GM18511 (cell line): ENCODE results near the gene MDC1.
"Not testable (repeated sequence)": the region's sequence is repeated elsewhere in the genome, so short reads cannot be mapped to it uniquely, and the experiment has no call there.

ENCODE experiments used
- ATAC-seq: cut with Tn5 transposase; IDR thresholded peaks from one replicate; pipeline ENCODE4 v1.9.1; 2021; ENCODE audit warnings: mild to moderate bottlenecking, moderate library complexity; ENCODE audit not compliant: unreplicated experiment

Gene MDC1

GRCh38 chr6:30724906-30725667, 8.0 kb upstream of the MDC1 start:
- no peak for ATAC-seq

DNA sequence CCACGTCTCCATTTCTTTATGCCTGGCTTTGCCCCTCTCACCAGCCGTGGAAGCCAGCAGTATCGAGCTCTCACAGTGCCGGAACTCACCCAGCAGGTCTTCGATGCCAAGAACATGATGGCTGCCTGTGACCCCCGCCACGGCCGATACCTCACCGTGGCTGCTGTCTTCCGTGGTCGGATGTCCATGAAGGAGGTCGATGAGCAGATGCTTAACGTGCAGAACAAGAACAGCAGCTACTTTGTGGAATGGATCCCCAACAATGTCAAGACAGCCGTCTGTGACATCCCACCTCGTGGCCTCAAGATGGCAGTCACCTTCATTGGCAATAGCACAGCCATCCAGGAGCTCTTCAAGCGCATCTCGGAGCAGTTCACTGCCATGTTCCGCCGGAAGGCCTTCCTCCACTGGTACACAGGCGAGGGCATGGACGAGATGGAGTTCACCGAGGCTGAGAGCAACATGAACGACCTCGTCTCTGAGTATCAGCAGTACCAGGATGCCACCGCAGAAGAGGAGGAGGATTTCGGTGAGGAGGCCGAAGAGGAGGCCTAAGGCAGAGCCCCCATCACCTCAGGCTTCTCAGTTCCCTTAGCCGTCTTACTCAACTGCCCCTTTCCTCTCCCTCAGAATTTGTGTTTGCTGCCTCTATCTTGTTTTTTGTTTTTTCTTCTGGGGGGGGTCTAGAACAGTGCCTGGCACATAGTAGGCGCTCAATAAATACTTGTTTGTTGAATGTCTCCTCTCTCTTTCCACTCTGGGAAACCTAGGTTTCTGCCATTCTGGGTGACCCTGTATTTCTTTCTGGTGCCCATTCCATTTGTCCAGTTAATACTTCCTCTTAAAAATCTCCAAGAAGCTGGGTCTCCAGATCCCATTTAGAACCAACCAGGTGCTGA, 7.0 kb upstream of the MDC1 start:
- ATAC-seq, result not testable (repeated sequence)

- ATAC-seq, result not testable (repeated sequence)
Measured at GRCh38 chr6:30723159-30723842, 6.2 kb upstream of the MDC1 start.

DNA sequence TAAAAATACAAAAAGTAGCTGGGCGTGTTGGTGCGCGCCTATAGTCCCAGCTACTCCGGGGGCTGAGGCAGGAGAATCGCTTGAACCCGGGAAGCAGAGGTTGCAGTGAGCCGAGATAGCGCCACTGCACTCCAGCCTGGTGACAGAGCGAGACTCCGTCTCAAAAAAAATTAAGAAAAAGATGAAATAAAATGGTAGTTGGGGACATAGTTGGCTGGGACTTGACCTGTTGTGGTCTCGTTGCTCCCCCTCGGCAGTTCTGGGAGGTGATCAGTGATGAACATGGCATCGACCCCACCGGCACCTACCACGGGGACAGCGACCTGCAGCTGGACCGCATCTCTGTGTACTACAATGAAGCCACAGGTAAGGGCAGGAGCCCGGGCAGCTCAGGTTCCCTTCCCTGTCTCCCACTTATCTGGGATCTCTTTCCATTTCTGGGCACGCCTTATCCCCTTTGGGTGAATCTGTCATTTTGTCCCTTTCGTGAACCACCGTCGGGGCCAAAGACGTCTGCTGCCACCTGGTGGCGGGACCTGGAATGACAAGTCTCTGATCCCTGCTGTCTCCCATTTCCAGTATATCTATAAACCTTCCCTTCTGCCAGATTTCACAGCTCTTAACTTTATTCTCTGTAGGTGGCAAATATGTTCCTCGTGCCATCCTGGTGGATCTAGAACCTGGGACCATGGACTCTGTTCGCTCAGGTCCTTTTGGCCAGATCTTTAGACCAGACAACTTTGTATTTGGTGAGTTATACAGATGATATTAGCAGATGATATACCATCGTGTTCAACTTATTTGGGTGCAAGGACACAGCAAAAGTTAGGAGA, 5.4 kb upstream of the MDC1 start:
- no peak for ATAC-seq

- ATAC-seq, result not testable (repeated sequence)
Measured at GRCh38 chr6:30722025-30722279, 4.9 kb upstream of the MDC1 start.

- no peak for ATAC-seq
Measured at GRCh38 chr6:30721198-30722024, 4.3 kb upstream of the MDC1 start.

- ATAC-seq, result no peak
Measured at GRCh38 chr6:30720738-30721197, 3.7 kb upstream of the MDC1 start.

DNA sequence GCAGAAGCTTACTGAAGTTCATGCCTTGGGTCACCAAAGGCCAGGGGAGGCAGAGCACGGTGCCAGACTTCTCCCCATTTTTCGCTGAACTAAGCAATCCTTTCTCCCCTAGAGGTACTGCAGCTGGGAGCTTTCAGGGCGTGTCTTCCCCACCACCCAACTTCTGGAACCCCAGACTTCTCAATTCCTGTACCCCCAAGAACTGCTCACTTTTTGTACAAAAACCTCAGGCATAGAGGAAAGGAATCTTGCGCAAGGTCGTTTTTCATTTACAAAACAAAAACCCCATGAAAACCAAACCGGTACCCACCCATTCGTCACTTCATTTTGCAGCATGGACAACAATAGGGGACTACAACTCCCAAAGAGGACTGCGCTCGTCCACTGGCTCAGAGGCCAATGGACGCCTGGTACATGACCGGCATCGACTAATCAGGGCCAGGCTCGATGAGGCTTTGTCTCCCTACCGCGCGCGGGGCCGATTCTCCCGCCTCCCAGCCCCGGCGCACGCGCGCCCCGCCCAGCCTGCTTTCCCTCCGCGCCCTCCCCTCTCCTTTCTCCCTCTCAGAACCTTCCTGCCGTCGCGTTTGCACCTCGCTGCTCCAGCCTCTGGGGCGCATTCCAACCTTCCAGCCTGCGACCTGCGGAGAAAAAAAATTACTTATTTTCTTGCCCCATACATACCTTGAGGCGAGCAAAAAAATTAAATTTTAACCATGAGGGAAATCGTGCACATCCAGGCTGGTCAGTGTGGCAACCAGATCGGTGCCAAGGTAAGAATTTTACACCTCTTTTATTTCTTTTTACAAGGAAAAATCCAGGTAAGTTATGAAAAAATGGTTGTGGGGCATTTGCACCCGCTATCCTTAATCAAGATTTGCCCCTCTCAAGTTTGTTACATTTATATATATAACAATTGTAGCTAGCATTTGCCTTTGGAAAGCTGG, 3.0 kb upstream of the MDC1 start, which contains the start of gene TUBB:
Gene TUBB, plus strand, starts transcription at position 562 of the 947 bp plus-strand sequence. Its CDS starts 155 bp downstream, at position 717.
- peak; percentile 45 for ATAC-seq

DNA sequence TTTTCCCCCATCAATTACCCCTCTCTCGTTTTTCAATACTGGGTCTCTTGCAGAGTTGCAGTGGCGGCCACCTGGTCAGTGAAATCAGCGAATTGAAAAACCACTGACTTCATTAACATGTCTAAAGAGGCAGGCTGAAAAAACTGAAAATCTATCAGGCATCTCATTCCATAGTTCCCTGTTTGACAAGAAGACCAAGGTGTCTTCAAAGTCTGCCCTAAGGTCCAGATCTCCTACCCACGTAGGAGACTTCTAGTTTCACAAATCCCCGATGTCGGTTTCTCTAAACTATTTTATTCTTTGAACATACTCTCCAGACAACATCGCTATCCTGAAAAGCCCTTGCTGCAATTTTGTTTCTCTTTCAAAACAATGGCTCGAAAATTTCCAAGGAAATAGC, 2.3 kb upstream of the MDC1 start:
- ATAC-seq, result no peak

DNA sequence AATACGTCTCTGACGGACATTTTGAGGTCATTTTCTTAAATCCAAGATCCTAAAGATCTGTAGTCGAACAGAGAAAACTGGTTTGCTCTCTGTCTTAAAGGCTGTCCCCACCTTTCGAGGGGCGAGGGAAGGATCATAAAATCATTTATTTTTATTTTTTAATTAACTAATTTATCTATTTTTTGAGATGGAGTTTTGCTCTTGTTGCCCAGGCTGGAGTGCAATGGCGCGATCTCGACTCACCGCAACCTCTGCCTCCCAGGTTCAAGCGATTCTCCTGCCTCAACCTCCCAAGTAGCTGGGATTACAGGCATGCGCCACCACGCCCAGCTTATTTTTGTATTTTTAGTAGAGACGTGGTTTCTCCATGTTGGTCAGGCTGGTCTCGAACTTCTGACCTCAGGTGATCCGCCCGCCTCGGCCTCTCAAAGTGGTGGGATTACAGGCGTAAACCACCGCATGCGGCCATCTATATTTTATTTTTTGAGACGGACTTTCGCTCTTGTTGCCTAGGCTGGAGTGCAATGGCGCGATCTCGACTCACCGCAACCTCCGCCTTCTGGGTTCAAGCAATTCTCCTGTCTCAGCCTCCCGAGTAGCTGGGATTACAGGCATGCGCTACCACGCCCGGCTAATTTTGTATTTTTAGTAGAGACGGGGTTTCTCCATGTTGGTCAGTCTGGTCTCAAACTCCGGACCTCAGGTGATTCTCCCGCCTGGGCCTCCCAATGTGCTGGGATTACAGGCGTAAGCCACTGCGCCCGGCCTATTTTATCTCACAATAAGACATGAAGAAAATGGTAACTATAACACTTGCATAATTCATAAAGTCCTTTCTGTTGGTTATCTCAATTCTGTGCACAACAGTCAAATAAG, 1.0 kb upstream of the MDC1 start:
- not testable (repeated sequence) for ATAC-seq

- ATAC-seq, result no peak
Measured at GRCh38 chr6:30716879-30717128, 277 bp downstream of the MDC1 start.

GRCh38 chr6:30714263-30714662, 2.8 kb downstream of the MDC1 start:
- no peak for ATAC-seq

GRCh38 chr6:30712441-30712945, 4.6 kb downstream of the MDC1 start:
- ATAC-seq, result no peak

DNA sequence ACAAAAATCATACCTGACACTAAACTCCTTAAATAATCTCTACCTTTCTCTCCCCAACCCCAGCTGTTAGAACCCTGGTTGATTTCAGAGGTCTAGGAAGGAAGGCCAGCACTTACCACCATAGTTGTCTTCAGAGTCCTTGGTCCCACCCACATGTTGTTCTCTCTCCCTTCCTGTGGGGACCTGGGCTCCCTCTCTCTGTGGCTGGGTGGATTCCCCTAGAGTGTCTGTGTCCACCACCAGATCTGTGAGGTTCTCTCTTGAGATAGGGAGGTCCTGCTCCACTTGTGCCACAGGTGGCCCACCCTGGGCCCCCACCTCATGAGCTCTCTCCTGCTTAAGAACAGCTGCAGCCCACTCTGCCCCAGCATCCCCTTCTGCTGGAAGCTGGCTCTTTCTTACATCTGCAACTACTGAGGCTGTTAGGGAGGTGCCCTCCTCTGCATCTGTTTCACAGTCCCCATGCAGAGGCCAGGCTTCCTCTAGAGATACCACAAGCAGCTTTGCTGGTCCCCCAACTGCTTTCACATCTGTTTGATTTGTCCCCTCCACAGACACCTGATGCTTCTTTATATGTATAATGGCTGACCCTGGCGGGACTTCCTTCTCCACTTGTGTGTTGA, 5.2 kb downstream of the MDC1 start:
- ATAC-seq, result no peak

- ATAC-seq, result no peak
Measured at GRCh38 chr6:30709101-30709868, 7.8 kb downstream of the MDC1 start.

- ATAC-seq, result no peak
Measured at GRCh38 chr6:30707281-30707850, 9.7 kb downstream of the MDC1 start.
